GM12872 (cell line): ENCODE measurements around the gene PIK3IP1.

Experiments used
- CTCF ChIP-seq: IDR thresholded peaks from 3 replicates; pipeline ENCODE4 v1.5.1; 2011; ENCODE audit warnings: low read depth, mild to moderate bottlenecking, low read length, moderate library complexity; ENCODE audit not compliant: insufficient read depth

Gene PIK3IP1

GRCh38 chr22:31275576-31275975 lies 16.7 kb downstream of the PIK3IP1 start:
- TF ChIP-seq CTCF = no peak

- no peak for TF ChIP-seq CTCF
These were observed 17.3 kb downstream of the PIK3IP1 start for GRCh38 chr22:31275018-31275417.

GRCh38 chr22:31274017-31274416 lies 18.3 kb downstream of the PIK3IP1 start:
- TF ChIP-seq CTCF = no peak

GRCh38 chr22:31272522-31273446 lies 19.5 kb downstream of the PIK3IP1 start:
- peak; percentile 80 for TF ChIP-seq CTCF

DNA sequence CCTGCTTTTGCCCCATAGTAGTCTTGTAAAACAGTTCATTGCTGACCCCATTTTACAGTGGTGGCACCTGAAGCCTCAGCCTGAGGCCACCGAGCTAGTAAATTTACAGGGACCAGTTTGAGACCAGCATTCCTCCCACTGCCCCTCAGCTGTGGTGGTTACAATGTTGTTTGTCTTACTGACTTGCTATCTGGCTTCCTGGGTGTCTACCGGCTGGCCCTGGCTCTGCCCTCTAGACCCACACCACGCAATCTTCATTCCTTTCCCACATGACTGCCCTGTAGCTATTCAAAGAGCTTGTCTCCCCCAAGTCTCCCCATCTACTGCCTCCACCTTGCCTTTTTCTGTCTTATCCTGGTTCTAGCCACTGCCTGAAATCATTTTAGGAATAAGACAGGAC lies 20.8 kb downstream of the PIK3IP1 start:
- no peak for TF ChIP-seq CTCF

DNA sequence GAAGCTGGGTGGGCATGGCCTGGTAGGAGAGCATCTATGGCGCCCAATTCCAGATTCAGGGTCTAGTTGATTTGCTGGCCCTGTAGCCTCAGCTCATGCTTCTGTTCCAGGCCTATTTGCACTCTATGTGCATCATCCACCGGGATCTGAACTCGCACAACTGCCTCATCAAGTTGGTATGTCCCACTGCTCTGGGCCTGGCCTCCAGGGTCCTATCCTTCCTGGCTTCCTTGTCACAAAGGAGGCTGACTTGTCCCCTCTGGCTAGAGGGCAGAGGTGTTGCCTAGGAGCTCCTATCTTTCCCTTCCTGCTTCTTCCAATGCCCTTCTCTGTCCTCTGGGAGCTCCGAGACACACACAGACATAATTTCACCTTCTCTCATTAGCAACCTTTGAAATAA lies 21.3 kb downstream of the PIK3IP1 start:
- TF ChIP-seq CTCF = no peak

GRCh38 chr22:31269892-31270579 lies 22.3 kb downstream of the PIK3IP1 start:
- TF ChIP-seq CTCF = no peak
